Middle frontal gyrus (tissue), 1 donor: ENCODE measurements around the gene RPAP3.

Experiments
- DNase-seq: peaks from one replicate; pipeline ENCODE4 v3.0.0-alpha.2; 2015; ENCODE audit warnings: low spot score; ENCODE audit errors: extremely low spot score

RPAP3 gene, protein sequence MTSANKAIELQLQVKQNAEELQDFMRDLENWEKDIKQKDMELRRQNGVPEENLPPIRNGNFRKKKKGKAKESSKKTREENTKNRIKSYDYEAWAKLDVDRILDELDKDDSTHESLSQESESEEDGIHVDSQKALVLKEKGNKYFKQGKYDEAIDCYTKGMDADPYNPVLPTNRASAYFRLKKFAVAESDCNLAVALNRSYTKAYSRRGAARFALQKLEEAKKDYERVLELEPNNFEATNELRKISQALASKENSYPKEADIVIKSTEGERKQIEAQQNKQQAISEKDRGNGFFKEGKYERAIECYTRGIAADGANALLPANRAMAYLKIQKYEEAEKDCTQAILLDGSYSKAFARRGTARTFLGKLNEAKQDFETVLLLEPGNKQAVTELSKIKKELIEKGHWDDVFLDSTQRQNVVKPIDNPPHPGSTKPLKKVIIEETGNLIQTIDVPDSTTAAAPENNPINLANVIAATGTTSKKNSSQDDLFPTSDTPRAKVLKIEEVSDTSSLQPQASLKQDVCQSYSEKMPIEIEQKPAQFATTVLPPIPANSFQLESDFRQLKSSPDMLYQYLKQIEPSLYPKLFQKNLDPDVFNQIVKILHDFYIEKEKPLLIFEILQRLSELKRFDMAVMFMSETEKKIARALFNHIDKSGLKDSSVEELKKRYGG

DNA sequence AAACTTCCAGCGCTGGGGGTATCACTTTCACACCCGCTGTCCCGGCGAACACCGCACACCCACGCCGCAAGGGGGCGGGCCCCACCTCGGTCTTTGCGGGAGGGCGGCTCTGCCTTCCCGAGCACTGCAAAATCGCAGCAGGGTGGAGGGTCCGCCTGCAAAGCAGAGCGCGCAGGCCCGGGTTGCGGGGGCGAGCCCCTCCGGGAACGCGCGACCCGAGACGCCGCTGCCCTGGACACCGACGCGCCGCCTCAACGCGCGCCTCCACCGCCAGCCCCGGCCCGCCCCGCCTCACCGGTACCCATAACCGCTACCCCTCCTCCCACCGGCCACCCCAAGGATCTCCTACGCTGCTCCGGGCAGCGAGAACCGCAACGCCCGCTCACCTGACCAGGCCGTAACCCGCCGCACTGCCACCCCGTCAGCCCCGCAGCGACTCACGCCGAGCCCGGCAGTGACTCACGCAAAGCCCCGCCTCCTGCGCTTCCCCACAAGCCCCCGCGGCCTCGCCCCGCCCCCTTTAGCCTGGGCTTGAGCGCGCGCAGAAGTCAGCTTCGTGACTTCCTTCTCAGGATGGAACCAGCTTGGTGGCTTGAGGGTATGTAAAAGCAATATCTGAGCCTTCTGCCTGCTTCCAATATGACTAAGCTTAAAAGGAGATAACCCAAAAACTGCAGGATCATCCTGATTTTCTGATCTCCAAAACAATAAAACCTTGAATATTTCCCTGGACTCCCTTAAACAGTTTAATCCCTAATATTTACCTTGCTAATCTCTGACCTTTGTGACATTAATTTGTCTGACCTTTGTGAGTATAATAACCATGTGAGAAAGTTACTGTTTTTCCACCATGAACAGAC, at the start of gene RPAP3:
Gene RPAP3, minus strand, starts transcription at position 465 of the 860 bp plus-strand sequence. CDS start 3,190 bp downstream, outside the sequence.
- DNase-seq: peak; percentile 84

DNA sequence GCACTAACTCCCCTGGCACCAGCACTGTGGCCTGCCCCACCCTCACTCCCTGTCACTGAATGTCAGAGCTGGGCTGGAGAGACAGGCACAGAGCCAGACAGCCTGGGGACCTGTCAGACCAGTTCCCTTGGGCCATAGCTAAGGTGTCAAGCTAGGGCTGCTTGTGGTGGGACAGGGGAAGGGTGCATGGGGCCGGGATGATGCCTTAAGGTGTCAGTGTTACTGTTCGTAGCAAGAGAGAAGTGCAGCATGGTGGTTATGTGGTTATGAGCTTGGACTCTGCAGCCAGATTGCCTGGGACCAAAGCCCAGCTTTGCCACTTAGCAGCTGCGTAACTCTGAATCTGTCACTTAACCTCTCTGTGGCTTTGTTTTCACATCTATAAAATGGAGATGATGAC, 49.1 kb upstream of the RPAP3 start:
- no peak for DNase-seq

DNA sequence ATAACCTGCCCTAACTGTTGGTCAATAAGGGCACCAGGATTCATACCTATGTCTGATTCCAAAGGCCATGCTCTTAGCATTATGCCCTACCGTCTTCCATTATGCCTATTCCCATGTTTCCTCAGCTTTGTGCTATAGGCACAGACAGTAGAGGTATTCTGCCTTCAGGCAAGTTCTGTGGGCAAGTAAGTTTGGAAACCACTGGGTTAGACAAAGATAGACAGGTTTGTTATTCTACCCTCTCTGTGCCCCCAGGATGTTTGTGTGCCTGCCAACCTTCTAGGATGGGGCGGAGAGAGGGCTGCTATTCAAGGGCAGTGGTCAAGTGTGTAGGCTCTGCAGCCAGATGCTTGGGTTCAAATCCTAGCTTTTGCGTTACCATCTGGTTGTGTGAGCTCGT, 48.3 kb upstream of the RPAP3 start:
- DNase-seq: no peak

DNA sequence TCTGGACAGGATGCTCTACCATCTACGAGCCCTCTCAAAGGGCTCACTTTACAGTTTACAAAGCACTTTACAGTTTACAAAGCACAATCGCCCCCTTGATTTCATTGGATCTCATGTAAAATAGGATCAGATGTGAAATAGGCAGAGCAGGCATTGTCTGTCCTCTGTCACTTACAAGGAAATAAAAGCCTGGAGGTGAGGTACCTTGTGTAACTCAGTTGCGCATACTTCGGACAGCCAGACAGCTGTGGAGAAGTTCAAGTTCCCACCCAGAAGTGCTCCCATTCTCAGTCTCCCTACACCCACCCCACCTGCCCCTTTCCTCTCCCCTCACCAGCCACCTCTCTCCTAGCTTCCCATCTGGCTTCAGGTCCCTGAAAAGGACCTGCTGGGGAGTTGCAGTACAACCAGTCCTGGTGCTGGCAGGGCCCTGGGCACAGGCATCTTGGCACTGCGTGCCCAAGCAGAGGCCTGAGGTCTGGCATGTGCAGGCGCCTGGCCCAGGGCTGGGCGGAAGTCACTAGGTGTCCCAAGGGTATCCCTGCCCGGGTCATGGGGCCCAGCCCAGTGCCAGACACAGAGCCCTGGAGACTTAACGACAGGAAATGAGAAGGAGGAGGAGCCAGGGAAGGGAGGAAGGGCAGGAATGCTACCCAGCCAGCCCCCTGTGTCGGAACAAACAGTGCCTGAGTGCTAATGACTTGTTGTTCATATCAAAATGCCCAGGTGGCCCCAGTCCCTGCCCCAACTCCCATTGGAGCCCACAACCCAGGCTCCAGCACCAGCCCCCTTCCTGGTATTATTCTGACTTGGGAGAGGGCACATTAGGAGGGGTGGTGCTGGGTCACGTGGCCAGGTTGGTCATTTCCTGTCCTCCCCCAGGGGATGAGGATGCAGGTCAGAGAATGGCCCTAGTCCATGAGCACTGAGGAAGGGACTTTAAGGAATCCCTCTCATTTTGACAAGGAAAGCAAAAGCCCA, 47.5 kb upstream of the RPAP3 start:
- no peak for DNase-seq

DNA sequence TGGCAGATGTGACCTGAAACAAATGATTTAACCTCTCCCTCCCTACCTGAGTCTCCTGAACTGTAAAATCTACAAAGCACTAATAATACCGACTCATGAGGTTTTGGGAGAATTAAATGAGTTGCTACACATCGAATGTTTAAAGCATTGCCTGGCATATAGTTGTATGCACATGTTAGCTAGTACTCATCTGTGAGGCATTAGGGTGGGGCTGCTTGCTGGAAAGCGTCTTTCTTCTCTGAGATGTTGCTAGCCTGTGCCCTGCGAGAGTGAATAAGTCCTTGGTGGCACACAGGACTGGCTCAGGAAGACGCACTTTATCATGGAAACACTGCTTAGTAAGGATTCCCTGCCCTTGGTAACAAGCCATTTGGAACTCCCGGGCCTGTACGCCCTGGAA, 46.7 kb upstream of the RPAP3 start:
- DNase-seq: no peak

DNA sequence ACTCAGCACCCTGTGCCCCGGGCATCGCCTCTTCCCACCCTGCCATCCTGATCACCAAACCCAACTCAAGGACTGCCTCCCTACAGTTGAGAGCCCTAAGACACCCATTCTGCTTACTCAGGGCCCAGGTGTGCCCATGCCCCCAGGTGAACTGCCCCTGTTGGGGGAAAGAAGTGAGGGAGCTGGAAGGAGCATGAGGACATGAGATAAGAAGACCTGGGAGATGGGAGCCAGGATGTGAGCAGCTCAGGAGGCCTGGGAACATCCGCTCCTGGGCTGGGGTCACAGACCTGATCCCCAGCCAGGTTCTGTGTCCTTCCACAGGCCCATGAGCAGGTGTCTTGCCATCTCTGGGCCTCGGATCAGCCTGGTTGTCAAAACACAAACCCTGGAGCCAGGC, 46.3 kb upstream of the RPAP3 start:
- DNase-seq: no peak

DNA sequence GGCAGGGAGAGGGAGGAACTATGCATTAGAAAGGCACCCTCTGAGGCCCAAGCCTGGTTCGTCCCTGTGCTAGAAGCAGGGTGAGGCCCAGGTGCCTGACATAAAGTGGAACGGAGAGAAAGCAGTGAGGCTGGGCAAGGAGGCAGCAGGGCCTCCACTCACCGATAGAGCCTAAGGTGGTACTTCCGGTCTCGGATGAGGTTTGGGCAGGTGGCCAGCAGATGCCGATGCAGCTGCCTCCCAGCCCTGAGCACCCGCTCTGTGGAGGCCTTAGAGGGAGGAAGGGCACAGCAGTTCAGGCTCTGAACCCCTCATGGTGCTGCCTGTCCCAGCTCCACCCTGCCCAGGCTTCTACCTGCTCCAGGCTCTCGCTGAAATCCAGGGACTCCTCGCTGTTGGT, 45.7 kb upstream of the RPAP3 start:
- no peak for DNase-seq

DNA sequence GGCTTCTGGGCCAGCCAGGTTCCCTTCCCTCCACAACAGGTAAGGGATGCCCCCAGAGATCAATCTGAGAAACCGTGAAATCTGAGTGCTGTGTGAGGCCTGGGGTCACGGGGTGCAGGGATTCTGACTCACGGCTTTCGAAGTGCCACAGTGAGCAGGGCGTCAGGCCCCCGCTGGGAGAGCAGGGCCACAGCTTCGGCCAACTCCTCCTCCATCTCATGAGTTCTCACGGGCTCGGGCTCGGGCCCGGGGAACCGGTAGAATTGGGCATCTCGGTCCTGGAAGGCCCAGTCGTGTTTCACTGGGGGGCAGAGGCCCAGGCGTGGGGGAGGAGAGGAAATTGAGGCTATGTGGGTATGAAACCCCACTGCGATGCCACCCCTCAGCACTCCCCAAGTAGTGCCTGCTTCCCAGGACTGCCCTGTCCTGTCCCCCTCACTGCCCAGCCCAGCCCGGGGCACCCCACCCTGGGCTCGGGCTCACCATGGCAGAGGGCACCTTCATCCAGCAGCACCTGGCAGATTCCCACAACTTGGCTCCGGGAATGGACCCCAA, 45.2 kb upstream of the RPAP3 start:
- no peak for DNase-seq

DNA sequence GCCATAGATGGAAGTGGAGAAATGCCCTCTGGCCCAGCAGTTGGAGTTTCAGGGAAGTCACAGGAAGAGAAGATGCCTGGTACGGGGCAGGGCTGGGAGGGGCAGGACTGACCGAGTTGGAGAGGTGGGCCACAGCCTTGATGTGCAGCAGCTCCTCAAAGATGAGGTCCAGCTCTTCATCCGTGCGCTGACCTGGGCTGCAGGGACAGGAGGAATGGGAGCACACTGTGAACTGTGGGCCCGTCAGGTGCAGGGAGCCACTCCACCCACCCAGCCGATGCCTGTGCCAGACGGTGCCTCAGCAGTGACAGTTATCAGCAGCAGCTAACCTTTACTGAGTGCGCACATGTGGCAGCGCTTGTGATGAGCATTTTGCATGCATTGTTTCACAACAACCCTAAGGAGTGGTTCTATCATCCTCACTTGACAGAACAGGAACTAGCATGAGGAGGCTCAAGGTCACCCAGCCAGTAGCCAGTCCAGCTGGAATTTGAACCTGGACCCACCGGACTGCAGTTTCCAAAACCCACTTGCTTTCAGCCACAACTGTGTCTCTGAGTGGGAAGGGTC, 44.5 kb upstream of the RPAP3 start:
- DNase-seq: no peak

DNA sequence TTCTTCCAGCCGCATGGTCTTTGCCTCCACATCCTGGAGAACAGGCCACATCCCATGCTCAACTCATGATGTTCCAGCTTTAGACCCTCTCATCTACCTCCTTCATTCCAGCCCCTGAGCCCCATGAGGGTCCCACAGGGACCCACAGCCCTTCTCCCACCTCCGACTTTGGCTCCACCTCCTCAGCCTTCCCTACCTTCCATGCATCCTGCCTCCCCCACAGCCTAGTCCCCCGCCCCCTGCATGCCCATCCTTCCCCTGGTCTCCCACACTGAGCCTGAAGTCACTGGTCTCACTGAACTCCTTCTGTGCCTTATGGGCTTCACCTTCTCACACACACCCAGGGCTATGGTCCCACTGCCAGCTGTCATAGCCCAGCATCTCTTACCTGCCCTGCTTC, 43.1 kb upstream of the RPAP3 start:
- no peak for DNase-seq

DNA sequence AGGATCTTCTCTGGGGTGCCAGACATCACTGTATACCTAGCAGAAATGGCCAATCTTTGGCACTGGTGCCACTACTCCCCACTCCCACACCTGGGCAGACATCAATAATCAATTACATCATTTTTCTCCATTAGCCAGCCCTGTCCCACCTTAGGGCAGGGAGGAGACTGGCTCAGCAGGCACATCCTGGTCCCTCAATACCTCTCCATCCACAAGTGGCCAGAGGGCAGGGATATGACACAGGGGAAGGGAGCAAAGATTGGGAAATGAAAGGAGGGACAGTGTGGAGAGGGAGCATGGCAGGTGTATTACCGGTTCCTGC, 42.6 kb upstream of the RPAP3 start:
- DNase-seq: no peak

DNA sequence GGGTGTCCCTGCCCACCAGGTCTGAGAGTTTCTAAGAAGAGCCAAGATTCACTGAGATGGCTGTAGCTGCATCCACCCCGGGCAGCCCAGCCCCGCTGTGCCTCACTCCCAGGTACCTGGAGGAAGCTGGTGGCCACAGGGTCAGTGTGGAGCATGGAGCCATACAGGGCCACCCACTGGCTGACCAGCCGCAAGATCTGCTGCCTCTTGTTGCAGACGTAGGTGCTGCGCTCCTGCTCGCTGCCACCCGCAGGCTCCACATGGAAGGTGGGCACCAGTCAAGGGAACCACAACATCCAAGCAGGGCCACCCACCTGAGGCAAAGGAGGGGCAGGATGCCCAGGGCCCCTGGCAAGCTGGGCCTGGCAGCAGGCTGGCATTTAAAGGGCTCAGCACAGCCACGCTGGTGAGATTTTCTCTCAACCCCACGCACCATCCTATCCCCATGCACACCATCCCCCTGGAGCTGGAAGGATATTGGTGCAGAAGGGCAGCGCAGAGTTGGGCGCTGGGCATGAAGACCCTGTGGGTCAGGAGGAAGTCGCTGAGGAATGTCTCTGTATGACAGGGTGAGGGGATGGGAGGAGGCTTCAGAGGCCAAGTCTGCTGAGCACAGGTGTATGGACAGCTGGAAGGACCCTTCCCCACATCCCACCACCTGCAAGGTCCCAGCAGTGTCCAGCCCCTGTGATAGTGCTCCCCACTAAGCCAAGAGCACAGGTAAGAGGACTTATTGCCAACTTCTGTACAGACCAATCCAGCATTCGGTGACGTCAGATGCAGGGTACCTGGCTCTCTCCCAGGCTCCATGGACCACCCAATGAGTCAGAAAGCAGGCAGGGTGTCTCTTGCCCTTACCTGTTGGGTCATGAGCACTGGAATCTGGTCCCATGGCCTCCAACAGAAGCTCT, 42.0 kb upstream of the RPAP3 start:
- no peak for DNase-seq

DNA sequence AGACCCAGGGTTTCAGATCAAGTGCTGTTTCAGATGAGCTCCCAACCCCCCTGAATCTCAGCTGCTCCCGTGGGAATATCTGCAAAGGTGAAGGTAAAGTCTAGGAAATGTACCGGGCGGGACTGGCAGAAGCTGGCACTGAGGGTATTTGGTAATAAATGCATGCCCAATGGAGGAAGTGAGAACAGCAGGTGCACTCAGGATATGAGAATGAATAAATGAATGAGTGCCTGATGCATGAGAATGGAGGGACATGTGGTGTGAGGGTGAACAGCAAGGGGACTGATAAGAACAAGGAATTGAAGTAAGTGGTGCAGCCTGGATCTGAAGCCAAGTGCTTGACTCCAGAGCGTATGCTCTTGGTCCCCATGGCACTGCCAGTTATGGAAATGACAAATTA, 41.3 kb upstream of the RPAP3 start:
- DNase-seq: no peak

DNA sequence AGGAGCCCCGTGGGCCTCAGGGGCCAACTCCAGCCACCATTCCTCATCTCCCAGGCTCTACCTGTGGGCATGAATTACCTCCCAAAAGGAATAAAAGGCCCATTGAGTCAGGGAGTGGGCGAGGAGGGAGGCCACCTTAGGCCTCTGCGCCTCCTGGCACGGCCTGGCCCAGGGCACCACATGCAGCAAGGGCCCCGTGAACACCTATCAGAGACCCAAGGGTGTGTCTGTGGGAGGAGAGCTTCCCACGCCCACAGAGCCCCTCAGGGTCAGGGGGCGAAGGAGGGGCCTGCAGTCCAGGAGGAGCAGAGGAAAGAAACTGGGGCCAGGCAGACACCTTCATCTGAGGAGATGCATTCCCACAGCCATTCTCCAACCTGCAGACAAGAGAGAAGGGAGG, 40.7 kb upstream of the RPAP3 start:
- DNase-seq: no peak

DNA sequence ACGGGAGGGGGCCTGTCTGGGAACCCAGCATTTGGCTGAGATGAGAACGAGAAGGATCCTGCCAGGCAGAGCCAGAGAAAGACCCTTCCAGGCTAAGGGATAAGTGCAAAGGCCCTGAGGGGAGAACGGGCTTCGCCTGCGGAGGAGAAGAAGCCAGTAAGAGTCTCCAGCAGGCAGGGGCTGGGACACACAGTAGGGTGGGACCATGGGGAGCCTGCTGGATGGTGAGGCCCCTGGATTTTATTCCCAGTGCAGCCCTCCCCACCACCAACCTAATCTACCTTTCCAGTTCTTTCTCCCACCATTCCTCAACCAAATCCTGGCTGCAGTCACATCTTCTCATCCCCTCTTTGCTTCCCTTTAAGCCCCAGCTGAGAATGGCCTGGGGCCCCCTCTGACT, 40.2 kb upstream of the RPAP3 start:
- no peak for DNase-seq

DNA sequence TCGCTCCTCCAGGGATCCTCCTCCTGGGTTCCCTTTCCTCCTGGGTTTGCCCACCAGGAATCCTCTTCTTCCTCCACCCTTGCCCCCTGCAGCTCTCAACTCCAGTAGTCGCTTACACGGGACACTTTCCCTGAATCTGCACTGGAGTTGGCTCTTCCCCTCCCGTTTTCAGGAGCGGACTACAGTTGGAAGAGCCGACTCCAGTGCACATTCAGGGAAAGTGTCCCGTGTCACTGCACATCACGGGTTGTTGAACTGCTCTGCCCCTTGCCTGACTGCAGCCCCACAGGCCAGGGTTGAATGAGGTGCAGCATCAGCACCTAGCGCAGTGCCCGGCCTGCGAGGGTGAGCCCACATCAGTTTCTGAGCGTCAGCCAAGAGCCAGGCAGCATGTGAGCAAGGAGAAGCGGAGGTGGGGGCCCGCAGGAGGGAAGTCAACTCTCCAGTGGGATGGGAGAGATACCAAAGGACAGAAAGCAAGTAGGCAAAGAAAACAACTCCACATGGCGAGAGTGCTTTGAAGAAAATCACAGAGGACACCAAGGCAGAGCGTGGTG, 39.7 kb upstream of the RPAP3 start:
- DNase-seq: no peak

DNA sequence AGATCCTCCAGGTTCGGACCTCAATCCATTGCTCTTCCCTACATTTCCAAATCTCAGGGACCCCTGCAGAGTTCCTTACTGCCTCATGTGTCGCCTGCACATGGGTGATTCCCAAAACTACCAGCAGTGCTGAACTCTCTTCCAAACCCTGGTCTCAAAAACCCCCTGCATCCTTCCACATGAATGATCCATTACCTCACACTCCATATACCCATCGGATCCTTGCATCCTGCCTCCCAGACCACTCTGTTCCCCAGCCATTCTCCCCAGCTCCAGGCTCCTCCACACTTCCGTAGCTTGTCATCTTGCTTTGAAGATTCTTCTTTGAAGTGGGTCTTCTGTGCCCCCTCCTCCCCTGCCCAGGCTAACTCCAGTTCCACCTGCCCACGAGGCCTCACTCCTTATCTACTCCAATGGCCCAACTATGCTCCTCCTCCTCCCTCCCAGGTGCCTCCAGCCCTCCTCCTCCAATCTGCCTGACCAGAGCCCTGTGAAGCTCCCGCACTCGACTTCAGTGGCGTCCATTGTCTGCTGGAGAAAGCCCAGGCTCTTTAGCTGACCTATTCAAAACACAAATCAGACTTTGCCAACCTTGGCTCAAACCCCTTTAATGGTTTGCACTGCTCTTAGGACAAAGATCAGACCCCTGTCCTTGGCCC, 39.1 kb upstream of the RPAP3 start:
- no peak for DNase-seq

DNA sequence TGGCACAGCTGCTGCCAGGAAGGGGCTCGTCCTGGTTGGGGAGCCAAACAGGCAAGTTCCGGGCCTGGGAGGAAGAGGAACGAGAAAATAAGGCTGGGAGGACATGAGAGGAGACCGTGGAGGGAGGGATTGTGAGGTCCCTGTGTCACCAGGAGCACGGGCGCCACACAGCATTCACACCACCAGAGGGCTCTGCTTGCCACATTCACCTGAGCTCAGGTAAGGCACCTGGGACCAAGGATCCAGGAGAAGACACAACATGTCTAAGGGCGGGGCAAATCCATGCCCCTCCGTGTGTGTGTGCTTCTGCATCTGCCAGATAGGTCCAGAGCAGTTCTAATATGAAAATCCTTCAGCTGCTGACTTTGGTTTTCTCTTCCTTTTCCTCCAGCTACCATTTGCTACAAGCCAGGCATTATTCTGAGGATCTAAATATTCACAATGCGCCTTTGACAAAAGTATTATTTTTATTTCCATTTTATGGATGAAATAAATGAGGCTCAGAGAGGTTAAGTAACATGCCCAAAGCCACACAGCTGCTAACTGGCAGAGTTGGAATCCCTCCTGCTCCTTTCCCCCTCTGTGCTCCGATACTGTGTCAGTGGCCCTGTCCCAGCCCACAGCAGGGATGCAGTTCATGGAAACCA, 38.3 kb upstream of the RPAP3 start:
- no peak for DNase-seq
